K562 (cell line): ENCODE measurements around the gene TMEM87B. TPM values are rescaled to one million over a fixed set of nuclear protein-coding genes. Genes with fewer than 3 reads are reported as not detected.

Experiments used
- CSDE1 ChIP-seq, 2 experiments: fragments of 450-650 bp; IDR thresholded peaks; 2 replicates each; pipeline ENCODE4 v1.6.1; 2016; ENCODE audit warnings: mild to moderate bottlenecking in 1 of 2
- FOXK2 ChIP-seq, 2 experiments: fragments of 450-650 bp; IDR thresholded peaks in 1 of 2; conservative IDR thresholded peaks in 1 of 2; 2 replicates each; pipeline ENCODE4 v1.6.1; 2016; ENCODE audit warnings: low read depth in 2 of 2, mild to moderate bottlenecking in 1 of 2
- HDAC2 ChIP-seq: fragments of 450-650 bp; IDR thresholded peaks from 2 replicates; pipeline ENCODE4 v1.6.1; 2016; ENCODE audit warnings: mild to moderate bottlenecking
- ILK ChIP-seq: fragments of 450-650 bp; IDR thresholded peaks from 2 replicates; pipeline ENCODE4 v1.6.1; 2016; ENCODE audit warnings: missing genetic modification characterization, low read depth, mild to moderate bottlenecking, missing compliant biosample characterization, moderate library complexity, borderline replicate concordance
- LCOR ChIP-seq: sonication (generic); formaldehyde crosslinking; IDR thresholded peaks from 2 replicates; pipeline ENCODE4 v1.8.0; 2022; ENCODE audit warnings: mild to moderate bottlenecking, missing genetic modification reagents
- MTA2 ChIP-seq: fragments of 450-650 bp; IDR thresholded peaks from 2 replicates; pipeline ENCODE4 v1.6.1; 2016; ENCODE audit warnings: low read depth
- NCOR1 ChIP-seq: fragments of 450-650 bp; IDR thresholded peaks from 2 replicates; pipeline ENCODE4 v1.6.1; 2016; ENCODE audit warnings: mild to moderate bottlenecking, moderate library complexity
- RBBP5 ChIP-seq: fragments of 200-600 bp; sonication (generic); IDR thresholded peaks from 2 replicates; pipeline ENCODE4 v1.6.1; 2012; ENCODE audit warnings: borderline replicate concordance, mild to moderate bottlenecking, low read length, control low read depth, inconsistent platforms; ENCODE audit not compliant: insufficient read depth, poor library complexity, severe bottlenecking
- RCOR1 ChIP-seq, 2 experiments: IDR thresholded peaks; 2 replicates each; pipeline ENCODE4 v1.6.1; 2012; ENCODE audit warnings: low read depth in 2 of 2, low read length in 2 of 2, borderline replicate concordance in 1 of 2, improper control_type of control experiment in 1 of 2
- RUNX1 ChIP-seq: sonication (generic); IDR thresholded peaks from 2 replicates; pipeline ENCODE4 v1.6.1; 2016; ENCODE audit warnings: antibody characterized with exemption, low read depth
- SMARCA5 ChIP-seq: fragments of 450-650 bp; IDR thresholded peaks from 2 replicates; pipeline ENCODE4 v1.6.1; 2016
- TAF7 ChIP-seq: fragments of 450-650 bp; IDR thresholded peaks from 2 replicates; pipeline ENCODE4 v1.6.1; 2016; ENCODE audit warnings: missing genetic modification characterization, missing compliant biosample characterization
- polyA plus RNA-seq, 8 experiments: library from polyadenylated mRNA; depleted of rRNA in 4 of 8; stranded (reverse) in 5 of 8; unstranded in 3 of 8; fragments of >200 nt; fragmentation: Nextera tagmentation in 2 of 8; fragmentation: Illumina TruSeq in 1 of 8; extraction: Ambion mirVana in 2 of 8; extraction: Trizol in 1 of 8; gene quantifications; 2 replicates each; pipeline versions ENCODE4 v1.2.1 to v1.2.3, GENCODE V29; 2011 to 2014; ENCODE audit warnings: inconsistent platforms in 1 of 8, missing spikeins in 1 of 8
- total RNA-seq, 7 experiments: library from RNA; depleted of rRNA in 6 of 7; stranded (reverse); fragments of >200 nt in 6 of 7; fragmentation: Illumina TruSeq in 2 of 7; extraction: Trizol in 2 of 7; gene quantifications; 2 replicates each; pipeline versions ENCODE4 v1.2.1 to v1.2.3, GENCODE V29; 2011 to 2021; ENCODE audit warnings: low replicate concordance in 1 of 7
- TF ChIP-seq, protein P1 (sequence below): fragments of 150-350 bp; IDR thresholded peaks from 2 replicates; pipeline ENCODE4 v1.6.1; 2014; ENCODE audit warnings: low read depth, mild to moderate bottlenecking, low read length, borderline replicate concordance
- TF ChIP-seq, protein P2 (sequence below), 2 experiments: IDR thresholded peaks in 1 of 2; conservative IDR thresholded peaks in 1 of 2; 2 replicates each; pipeline ENCODE4 v1.6.1; 2016; ENCODE audit warnings: low read depth in 2 of 2, mild to moderate bottlenecking in 1 of 2, missing compliant biosample characterization in 1 of 2, missing genetic modification characterization in 1 of 2, moderate library complexity in 1 of 2
- TF ChIP-seq, protein P3 (sequence below): fragments of 450-650 bp; IDR thresholded peaks from one replicate; pipeline ENCODE4 v1.6.1; 2018; ENCODE audit warnings: mild to moderate bottlenecking, moderate library complexity; ENCODE audit not compliant: partially characterized antibody
- TF ChIP-seq, protein P4 (sequence below): fragments of 200-800 bp; sonication (Bioruptor generic); IDR thresholded peaks from 2 replicates; pipeline ENCODE4 v1.6.1; 2017; ENCODE audit warnings: missing genetic modification characterization, missing compliant biosample characterization

Gene TMEM87B
- total and polyA plus RNA-seq, 9 of the 15 experiments (the other 6 are each of a cell fraction or from before 2014, with no cell fraction given) = 3.7 to 17.1 (median 11.0) TPM

DNA sequence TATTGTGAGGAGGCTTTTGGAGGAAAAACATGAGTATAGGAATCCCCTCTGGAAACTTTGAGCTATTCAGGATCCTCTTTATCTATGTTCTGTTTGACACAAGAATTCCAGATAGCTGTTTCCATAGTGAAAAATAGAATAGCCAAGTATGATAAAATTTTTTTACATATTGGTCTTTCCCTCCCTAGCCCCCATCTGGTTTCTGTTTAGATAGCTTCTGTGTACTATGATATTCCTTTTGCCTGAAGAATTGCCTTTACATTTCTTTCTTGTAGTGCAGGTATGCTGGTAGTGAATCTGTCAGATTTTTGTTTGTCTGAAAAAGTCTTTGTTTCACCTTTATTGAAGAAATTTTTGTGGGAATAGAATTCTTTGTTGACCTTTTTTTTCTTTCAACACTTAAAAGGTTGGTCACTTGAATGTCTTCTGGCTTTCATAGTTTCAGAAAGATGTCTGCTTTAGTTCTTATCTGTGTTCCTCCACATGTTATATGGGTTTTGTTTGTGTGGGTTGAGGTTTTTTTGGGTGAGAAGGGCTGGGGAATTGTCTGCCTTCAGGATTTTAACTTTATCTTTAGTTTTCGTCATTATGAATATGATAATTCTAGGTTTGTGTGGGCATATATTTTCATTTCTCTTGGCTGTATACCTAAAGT, 53.2 kb downstream of the TMEM87B start (continued):
- TF ChIP-seq, protein P1, sequence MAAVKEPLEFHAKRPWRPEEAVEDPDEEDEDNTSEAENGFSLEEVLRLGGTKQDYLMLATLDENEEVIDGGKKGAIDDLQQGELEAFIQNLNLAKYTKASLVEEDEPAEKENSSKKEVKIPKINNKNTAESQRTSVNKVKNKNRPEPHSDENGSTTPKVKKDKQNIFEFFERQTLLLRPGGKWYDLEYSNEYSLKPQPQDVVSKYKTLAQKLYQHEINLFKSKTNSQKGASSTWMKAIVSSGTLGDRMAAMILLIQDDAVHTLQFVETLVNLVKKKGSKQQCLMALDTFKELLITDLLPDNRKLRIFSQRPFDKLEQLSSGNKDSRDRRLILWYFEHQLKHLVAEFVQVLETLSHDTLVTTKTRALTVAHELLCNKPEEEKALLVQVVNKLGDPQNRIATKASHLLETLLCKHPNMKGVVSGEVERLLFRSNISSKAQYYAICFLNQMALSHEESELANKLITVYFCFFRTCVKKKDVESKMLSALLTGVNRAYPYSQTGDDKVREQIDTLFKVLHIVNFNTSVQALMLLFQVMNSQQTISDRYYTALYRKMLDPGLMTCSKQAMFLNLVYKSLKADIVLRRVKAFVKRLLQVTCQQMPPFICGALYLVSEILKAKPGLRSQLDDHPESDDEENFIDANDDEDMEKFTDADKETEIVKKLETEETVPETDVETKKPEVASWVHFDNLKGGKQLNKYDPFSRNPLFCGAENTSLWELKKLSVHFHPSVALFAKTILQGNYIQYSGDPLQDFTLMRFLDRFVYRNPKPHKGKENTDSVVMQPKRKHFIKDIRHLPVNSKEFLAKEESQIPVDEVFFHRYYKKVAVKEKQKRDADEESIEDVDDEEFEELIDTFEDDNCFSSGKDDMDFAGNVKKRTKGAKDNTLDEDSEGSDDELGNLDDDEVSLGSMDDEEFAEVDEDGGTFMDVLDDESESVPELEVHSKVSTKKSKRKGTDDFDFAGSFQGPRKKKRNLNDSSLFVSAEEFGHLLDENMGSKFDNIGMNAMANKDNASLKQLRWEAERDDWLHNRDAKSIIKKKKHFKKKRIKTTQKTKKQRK = no peak
- TF ChIP-seq HDAC2 (0 out of 2 replicates have a peak, but pooled peaks have one; percentile 15), NCOR1 (peak; percentile 84), MTA2 (peak; percentile 64), FOXK2 (conservative IDR thresholded peaks at IDR 0.05 in 1 of 2, IDR thresholded peaks at IDR 0.05 in 1 of 2; ENCODE audit: low read depth in 2 of 2) (peak in 1 of 2 experiments; percentile 58; a peak in 3 of 4 replicates), CSDE1 (IDR thresholded peaks at IDR 0.05) (no peak), LCOR (CRISPR knock-in tag) (peak; percentile 80), RUNX1 (no peak), SMARCA5 (no peak), RBBP5 (peak; percentile 55), RCOR1 (IDR thresholded peaks at IDR 0.05; ENCODE audit: borderline replicate concordance in 1 of 2, low read depth in 2 of 2, low read length in 2 of 2) (peak in 1 of 2 experiments; percentile 46; a peak in 1 of 4 replicates), ILK (no peak), TAF7 (tag) (no peak)
- TF ChIP-seq, protein P2, sequence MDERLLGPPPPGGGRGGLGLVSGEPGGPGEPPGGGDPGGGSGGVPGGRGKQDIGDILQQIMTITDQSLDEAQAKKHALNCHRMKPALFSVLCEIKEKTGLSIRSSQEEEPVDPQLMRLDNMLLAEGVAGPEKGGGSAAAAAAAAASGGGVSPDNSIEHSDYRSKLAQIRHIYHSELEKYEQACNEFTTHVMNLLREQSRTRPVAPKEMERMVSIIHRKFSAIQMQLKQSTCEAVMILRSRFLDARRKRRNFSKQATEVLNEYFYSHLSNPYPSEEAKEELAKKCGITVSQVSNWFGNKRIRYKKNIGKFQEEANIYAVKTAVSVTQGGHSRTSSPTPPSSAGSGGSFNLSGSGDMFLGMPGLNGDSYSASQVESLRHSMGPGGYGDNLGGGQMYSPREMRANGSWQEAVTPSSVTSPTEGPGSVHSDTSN (CRISPR knock-in tag; IDR thresholded peaks at IDR 0.05; ENCODE audit: low read depth) = no peak
- TF ChIP-seq, protein P2 (tag; conservative IDR thresholded peaks at IDR 0.05; ENCODE audit: low read depth) = 0 out of 2 replicates have a peak, but pooled peaks have one; percentile 8
- TF ChIP-seq, protein P3, sequence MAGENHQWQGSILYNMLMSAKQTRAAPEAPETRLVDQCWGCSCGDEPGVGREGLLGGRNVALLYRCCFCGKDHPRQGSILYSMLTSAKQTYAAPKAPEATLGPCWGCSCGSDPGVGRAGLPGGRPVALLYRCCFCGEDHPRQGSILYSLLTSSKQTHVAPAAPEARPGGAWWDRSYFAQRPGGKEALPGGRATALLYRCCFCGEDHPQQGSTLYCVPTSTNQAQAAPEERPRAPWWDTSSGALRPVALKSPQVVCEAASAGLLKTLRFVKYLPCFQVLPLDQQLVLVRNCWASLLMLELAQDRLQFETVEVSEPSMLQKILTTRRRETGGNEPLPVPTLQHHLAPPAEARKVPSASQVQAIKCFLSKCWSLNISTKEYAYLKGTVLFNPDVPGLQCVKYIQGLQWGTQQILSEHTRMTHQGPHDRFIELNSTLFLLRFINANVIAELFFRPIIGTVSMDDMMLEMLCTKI = no peak
- TF ChIP-seq, protein P4, sequence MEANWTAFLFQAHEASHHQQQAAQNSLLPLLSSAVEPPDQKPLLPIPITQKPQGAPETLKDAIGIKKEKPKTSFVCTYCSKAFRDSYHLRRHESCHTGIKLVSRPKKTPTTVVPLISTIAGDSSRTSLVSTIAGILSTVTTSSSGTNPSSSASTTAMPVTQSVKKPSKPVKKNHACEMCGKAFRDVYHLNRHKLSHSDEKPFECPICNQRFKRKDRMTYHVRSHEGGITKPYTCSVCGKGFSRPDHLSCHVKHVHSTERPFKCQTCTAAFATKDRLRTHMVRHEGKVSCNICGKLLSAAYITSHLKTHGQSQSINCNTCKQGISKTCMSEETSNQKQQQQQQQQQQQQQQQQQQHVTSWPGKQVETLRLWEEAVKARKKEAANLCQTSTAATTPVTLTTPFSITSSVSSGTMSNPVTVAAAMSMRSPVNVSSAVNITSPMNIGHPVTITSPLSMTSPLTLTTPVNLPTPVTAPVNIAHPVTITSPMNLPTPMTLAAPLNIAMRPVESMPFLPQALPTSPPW (CRISPR knock-in tag) = peak; percentile 40; the same call in 1 of the 2 replicates
